IPS-18c (cell line): ENCODE measurements around the gene ACTN1.

Source experiments
- H3K4me3 ChIP-seq: 2 replicates; pipeline ENCODE4 v1.7.0; 2013; ENCODE audit warnings: low read depth, mild to moderate bottlenecking, low read length, moderate library complexity; ENCODE audit not compliant: insufficient read depth
- H3K9me3 ChIP-seq: one replicate; pipeline ENCODE4 v1.6.1; 2013; ENCODE audit warnings: mild to moderate bottlenecking, low read length, moderate library complexity; ENCODE audit not compliant: control insufficient read depth, insufficient read depth

ACTN1 gene

DNA sequence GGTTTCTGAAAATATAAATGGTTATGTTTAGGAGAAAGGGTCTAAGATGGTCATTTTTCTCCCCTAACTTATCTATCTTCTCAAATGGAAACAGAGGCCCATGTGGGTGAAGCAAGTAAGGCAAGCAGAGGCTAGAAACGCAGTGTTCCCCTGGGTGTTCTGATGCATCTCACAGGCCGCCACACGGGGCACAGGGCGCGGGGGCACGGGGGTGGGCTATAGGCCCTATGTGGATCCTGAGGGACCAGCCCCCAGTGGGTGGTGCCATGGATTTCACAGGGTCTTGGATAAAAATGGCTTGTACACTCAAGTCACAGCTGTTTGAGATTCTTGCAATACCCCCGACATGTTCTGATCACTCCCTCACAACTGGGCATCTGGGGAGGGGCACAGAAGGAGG, 17.7 kb downstream of the ACTN1 start:
- Histone ChIP-seq H3K4me3 (no peak overlapping the region), H3K9me3 (no peaks in the 10 kb centered on the region)

DNA sequence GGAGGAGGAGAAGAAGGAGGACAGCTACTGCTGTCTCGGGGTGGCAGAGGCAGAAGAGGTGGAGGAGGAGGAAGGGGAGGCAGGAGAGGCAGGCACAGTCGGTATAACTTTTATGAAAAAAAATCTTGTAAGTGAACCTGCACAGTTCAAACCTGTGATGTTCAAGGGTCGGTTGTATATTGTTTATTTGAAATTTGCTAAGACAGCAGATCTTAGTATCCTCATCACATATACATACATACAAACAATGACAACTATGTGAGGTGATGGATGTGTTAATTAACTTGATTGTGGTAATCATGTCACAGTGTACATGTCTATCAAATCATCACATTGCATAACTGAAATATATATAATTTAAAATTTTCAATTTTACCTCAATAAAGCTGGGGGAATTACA, 19.0 kb downstream of the ACTN1 start:
- no peaks in the 10 kb centered on the region for H3K9me3 ChIP-seq
- H3K4me3 ChIP-seq: no peak overlapping the region

DNA sequence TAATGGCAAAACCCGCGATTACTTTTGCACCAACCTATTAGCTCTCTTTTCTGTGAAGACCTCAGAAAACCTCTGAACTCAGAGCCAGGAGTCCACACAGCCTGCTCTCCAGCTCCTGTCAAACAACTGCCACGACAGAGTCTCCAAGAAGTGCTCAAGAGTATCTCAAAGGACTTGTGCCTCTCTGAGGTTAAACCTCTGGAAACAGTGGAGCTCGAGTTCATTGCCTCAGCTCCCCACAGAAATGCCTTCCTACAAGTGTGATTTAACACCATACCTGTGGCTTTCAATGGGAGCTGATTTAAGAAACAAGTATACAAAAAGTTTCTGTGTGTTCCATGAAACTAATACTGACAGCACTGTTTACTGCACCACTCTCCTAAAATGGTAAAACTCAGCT, 20.1 kb downstream of the ACTN1 start:
- H3K4me3 ChIP-seq: no peak overlapping the region
- H3K9me3 ChIP-seq: no peaks in the 10 kb centered on the region

DNA sequence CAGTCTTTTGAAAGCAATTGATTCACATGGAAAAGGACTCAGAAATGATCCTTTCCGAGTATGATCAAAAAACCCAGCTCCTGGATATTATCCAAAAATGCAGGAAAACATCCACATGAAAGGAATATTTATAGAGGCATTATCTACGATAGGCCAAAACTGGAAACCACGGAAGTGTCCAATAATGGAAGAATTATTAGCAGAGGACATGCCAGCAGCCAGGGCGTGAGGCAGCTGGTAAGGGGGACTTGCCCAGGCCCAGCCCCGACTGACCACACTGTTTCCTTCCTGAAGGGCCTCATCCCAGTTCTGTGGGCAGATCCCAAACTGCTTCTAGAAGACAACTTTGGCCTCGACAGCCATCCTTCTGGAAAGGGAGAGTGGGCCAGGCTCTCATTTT, 20.5 kb downstream of the ACTN1 start:
- H3K4me3 ChIP-seq: no peak overlapping the region; the same call in 1 of the 2 replicates

DNA sequence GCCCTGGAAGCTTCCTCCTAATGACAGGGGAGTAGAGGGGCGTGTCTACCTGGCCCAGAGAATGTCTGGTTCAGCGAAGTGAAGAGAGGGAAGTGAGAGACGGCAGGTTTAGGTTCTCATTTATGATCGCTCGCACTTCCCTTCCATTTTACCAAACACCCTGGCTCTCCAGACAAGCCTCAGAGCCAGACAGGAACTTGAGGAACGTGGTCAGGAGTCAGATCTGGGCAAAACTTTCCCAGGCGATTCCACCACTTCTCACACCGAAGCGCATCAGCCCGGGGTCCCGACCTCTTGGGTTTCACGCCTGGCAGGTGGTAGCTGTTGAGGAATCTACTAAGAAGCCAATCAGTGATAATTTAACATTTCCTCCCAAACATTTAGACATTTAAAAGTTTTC, 21.3 kb downstream of the ACTN1 start:
- Histone ChIP-seq H3K9me3 (no peaks in the 10 kb centered on the region), H3K4me3 (no peak overlapping the region)

More for the DNA sequence above, 20.5 kb downstream of the ACTN1 start:
- no peaks in the 10 kb centered on the region for H3K9me3 ChIP-seq

DNA sequence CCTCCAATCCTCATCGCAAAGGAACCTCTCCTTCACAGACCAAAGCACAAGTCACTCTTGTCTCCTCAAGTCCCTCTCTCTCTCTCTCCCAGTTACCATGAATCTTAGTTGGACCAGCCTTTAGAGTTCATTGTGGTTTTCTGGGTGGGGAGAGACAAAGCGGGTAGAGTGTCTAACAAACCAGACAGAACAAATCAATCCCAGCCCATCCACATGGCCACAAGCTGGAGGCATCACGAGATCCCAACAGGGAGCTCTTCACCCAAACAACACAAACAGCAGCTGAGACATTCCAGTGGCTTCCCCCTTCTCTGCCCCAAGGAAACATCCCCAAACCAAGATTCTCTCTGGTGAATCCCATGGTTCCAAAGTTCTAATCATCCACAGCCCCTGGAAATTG, 22.4 kb downstream of the ACTN1 start:
- no peak overlapping the region for H3K4me3 ChIP-seq

DNA sequence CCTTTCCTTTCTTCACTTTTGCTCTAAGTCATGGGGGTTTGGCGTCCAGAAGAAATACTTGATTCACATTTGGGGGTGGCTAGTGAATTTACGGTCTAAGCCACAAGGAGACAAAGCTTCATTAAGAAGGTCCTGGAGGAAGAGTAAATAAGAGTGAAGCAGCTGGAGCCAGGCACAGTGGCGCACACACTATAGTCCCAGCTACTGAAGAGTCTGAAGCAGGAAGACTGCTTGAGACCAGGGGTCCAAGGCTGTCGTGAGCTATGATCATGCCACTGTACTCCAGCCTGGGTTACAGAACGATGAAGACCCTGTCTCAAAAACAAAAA, 23.3 kb downstream of the ACTN1 start:
- H3K9me3 ChIP-seq: peaks cover 3% of the 10 kb centered on the region
- no peak overlapping the region for H3K4me3 ChIP-seq

More for the DNA sequence above, 22.4 kb downstream of the ACTN1 start:
- H3K9me3 ChIP-seq: no peaks in the 10 kb centered on the region

DNA sequence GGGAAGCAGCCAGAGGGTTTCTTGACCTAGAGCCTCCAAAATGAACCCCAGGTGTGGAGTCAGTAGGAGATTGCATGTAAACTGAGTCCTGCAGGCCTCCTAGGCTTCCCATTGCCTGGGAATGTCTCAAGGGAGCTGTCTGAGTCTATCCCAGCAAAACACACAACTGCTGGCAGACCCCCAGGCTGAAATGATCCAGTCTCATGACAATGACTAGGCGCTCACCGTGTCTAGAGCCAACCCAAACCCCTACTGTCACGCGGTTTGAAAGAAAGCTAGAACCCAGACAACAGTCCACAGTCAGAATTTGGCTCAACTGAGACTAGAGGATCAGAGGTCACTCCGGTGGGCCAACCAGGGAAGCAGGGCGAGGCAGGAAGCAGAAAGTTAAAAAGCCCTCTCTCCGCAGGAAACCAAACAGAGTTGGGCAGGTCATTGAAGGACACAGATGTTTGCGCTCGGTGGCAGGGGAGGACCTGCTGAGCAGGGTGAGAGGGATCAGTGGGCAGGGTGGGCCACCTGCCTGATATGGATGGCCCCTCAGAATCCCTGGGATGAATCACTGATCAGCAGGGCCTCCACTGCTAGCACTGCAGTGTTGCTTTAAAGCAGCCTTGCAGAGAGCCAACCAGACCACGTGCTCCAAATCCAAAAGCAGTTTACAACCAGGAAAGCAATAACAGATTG, 23.8 kb downstream of the ACTN1 start:
- Histone ChIP-seq H3K9me3 (peaks cover 3% of the 10 kb centered on the region), H3K4me3 (no peak overlapping the region)

DNA sequence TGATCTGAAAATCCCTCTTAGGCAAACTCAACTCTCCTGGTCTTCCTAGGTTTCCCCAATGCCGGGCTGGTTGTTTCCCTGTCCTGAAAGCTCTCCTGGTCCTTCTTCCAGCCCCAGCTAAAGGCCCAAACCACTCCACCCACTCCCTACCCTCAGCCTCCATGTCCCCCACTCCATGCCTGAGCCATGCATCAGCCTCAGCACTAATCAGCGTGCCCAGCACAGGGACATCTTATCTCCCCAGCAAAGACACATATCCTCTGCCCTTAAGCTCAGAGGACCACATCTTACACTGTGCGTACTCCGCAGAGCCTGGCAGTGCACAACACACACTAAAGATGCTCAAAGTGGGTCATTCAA, 25.9 kb downstream of the ACTN1 start:
- H3K9me3 ChIP-seq: peaks cover 3% of the 10 kb centered on the region
- H3K4me3 ChIP-seq: no peak overlapping the region

DNA sequence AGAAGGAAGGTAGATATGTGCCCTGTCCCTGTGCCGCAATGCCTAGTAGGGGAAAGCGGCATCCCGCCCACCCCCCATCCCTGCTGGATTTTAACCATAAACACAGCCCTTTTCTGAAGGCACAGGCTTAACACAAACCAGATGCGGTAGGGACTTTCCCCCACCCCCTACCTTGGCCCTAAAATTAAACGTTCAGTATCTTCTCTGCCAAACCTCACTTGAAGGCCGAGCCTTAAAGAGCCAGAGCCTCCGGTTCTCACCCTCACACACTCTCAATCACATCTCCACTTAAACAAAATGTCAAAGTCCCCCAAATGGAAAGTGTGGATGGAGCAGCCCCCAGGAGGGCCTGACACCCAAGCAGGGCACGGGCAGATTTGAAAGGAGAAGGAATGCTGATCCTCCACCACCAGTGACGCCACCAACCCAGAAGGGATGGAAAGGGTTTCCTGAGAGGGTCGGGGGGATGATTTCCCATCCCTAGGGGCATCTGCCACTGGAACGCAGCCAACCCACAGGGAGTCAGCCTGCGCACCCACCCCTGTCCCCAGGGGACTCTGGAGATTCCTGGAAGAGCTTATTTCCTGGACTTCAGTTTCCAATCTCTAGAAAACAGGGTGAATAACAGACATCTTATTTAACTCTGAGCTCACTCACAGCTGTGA, 26.4 kb downstream of the ACTN1 start:
- H3K9me3 ChIP-seq: peaks cover 3% of the 10 kb centered on the region
- H3K4me3 ChIP-seq: no peak overlapping the region

DNA sequence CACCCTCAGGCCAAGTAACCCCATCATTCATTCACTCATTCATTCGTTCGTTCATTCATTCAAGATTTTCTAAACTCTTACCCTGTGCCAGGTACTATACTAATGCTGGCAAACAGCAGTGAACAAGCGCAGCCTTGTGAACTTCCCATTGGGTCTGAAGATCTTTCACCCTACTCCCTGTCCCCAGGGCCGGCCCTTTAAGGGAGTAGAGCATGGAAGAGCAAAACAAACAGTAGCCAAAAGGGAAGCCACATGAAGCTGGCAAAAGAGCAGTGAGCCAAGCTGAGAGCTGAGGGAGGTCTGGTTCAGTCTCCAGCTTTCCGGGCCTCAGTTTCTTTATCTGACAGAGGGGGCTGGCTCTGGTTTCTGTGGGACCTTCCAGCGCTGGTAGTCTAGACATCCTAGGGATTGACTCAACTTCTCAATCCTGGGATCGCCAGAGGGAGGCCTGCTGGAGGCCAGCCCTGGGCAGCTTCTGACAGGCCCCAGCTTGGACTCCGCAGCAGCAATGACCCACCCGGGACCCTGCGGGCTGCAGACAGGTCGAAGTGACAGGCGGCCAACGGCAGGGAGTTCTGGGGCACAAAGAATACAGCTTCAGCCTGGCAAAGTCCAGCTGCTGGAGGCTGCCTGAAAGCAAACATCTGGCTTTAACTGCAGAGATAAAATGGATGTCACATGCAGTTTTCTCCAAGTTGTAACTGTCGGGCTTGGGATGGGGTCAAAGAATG, 27.1 kb downstream of the ACTN1 start:
- no peak overlapping the region for H3K4me3 ChIP-seq
- H3K9me3 ChIP-seq: peaks cover 3% of the 10 kb centered on the region

DNA sequence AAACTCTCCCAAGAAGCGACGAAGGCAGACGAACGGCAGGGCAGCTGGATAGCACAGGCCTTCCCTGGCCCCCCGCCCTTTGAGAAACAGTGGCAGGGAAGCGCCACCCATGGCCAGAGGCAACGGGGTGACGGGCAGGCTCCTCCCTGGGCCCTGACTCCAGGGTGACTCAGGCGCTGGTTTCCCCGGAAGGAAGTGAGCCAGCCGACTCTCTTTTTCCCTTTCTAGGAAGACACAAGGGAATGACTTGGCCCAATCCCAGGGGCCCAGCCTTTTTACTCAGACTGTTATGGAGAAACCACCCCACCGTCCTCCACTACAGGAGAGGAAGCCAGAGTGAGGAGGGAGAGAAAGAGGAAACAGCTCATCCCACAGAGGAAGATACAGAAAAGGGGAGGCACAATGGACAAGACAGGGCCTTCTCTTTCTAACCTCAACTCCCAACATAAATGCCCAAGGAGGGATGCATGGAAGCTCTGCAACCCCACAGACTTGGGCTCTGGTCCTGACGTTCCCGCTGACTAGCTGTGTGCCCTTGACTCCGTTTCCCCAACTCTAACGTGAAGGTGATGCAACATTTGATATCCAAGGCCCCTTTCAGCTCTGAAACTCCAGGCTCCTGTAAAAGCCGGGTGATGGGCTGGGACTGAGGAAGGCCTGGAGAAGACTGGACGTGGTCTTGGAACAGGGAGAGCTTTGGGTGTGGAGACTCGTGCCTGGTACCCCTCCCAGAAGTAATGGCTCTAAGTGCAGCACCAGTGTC, 27.9 kb downstream of the ACTN1 start:
- Histone ChIP-seq H3K9me3 (peaks cover 3% of the 10 kb centered on the region), H3K4me3 (no peak overlapping the region)

DNA sequence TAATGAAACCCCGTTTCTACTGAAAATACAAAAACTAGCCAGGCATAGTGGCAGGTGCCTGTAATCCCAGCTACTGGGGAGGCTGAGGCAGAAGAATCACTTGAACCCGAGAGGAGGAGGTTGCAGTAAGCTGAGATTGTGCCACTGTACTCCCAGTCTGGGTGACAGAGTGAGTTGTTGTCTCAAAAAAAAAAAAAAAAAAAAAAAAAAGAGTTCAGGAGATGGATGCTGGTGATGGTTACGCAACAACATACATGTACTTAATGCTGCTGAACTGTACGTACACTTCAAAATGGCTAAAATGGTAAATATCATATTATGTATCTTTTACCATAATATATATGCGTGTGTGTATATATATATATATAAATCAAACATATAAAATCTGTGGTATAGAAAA, 29.0 kb downstream of the ACTN1 start:
- Histone ChIP-seq H3K9me3 (peaks cover 3% of the 10 kb centered on the region), H3K4me3 (no peak overlapping the region)

DNA sequence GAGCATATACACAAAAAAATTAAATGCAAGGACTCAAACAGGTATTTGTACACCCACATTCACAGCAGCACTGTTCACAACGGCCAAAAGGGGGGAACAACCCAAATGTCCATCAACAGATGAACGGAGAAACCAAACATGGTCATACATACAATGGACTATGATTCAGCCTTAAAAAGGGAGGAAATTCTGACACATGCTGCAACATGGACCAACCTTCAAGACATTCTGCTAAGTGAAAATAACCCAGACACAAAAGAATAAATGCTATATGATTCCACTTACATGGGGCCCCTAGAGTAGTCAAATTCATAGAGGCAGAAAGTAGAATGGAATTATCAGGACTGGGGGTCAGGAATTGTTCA, 29.5 kb downstream of the ACTN1 start:
- peaks cover 3% of the 10 kb centered on the region for H3K9me3 ChIP-seq
- H3K4me3 ChIP-seq: no peak overlapping the region

DNA sequence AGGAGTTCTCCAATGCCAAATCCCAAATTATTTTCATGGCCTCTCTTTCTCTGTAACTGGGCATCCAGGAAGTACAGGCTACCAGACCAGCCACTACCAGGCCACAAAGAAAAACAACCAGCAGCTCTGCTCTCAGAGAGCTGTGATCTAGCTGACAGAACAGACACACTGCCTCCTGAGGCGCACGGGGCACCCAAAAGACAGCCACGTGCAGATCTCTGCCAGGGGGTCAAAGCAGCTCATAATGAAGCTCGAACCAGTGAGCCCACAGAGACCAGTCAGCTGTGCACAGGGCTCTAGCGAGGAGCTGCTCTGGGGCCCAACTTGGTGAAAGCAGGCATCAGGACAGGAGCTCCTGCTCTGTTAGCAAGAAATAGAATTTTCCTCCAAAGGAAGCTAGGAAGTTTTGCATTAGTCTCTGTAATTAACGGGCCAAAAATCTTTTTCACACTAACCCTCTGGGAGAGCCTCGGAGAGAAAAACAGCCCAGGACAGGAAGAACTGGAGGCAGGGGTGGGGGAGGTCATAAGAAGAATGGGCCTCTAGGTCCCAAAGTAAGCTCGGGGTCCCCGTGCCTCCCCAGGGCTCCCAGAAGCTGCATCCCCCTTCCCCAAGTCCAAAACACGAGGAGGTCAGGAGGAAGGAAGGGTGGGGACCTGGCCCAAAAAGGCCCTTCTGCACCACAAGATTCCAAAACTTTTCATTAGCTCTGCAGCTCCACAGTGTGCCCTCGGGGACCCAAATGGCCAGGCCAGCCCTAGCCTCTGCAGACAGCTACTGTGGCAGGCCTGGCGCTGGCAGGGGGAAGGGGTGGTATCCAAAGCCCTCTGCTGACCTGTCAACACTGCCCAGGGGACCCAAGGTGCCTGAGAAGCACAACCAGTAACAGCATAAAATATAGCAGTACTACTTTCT, 30.2 kb downstream of the ACTN1 start:
- Histone ChIP-seq H3K9me3 (peaks cover 3% of the 10 kb centered on the region), H3K4me3 (no peak overlapping the region)

DNA sequence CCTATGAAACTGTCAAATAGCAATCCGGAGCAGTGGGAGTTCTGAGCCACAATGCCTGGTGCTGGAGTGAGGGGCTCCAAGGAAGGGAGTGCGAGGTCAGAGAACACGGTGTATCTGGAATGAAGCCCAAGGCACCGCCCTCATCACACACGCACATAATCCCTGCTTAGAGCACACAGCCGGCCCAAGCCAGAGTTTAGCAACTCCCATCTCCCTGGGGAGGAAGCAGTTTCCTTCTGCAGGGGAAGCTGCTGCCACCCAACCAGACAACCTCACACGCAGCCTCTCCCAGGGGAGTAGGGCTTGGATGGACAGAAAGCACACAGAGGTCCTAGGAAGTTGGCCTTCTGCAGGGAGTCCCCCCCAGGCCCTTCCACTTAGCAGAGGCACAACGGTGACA, 31.3 kb downstream of the ACTN1 start:
- Histone ChIP-seq H3K4me3 (no peak overlapping the region), H3K9me3 (peaks cover 3% of the 10 kb centered on the region)

DNA sequence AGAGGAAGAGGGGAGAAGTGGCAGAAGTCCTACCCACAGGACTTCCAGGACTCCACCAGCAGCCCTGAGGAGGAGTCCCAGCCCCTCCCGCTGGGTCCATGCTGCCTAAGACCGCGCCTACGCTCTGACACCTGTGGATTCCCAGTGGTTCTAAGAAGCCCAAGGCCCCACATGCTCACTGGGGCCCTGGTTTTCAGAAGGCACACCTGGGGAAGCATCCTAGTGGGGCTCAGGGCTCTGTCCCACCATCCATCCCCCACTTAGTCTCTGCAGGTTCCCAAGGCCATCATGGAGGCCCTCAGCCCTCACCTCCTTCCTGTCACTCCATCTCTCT, 32.6 kb downstream of the ACTN1 start:
- no peak overlapping the region for H3K4me3 ChIP-seq

More for the DNA sequence above, 32.6 kb downstream of the ACTN1 start:
- peaks cover 3% of the 10 kb centered on the region for H3K9me3 ChIP-seq
